Fibroblast of the aortic adventitia (primary cell): Measurements from ENCODE around the gene RSPO4. TPM values are rescaled to one million over a fixed set of nuclear protein-coding genes. Genes with fewer than 3 reads are reported as not detected.

Experiments used
- DNase-seq: peaks from one replicate; pipeline ENCODE4 v3.0.0-alpha.2; 2010; ENCODE audit warnings: low read depth
- H3K4me3 ChIP-seq: 2 replicates; pipeline ENCODE4 v1.5.1; 2011; ENCODE audit warnings: low read depth, mild to moderate bottlenecking, control low read depth, low read length, moderate library complexity
- total RNA-seq: library from RNA; depleted of rRNA; stranded (reverse); fragments of >200 nt; gene quantifications from 2 replicates; pipeline ENCODE4 v1.2.3, GENCODE V29; 2012; ENCODE audit warnings: low replicate concordance
- TF ChIP-seq, protein P1 (sequence below): IDR thresholded peaks from 2 replicates; pipeline ENCODE4 v1.5.1; 2011; ENCODE audit warnings: mild to moderate bottlenecking, low read length, control low read depth, inconsistent platforms; ENCODE audit not compliant: insufficient read depth

The RSPO4 gene
- total RNA-seq, 1 donor = not detected

DNA sequence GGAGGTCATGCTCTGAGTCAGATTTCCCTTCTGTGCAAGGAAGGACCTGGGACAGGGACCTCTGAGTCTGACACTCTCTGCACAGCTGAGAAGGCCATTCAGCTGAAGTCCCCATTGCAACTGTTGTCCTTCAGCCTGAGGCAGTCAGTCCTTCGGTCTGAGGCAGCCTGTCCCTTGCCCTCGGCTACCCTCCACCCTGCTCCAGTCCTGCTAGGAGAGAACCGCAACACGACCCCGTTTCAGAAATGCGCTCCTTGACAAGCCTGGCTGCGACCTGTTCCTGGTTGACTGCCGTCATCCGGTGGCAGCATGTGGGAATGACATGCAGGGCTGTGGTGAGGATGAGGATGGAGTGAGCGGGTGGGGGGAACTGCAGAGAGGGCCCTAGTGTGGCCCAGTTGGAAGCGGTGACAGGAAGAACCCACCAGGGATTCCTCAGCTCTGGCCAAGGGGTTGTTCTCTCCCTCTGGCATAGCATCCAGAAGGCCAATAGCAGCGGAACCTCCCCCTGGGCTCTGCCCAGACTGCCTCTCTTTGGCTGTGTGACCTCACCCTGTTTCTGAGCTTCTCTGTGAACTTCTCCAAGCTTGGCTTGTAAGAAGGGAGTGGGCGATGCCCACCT lies 45.7 kb downstream of the RSPO4 start:
- DNase-seq = peak; percentile 59
- no peak overlapping the region for H3K4me3 ChIP-seq
- TF ChIP-seq, protein P1, sequence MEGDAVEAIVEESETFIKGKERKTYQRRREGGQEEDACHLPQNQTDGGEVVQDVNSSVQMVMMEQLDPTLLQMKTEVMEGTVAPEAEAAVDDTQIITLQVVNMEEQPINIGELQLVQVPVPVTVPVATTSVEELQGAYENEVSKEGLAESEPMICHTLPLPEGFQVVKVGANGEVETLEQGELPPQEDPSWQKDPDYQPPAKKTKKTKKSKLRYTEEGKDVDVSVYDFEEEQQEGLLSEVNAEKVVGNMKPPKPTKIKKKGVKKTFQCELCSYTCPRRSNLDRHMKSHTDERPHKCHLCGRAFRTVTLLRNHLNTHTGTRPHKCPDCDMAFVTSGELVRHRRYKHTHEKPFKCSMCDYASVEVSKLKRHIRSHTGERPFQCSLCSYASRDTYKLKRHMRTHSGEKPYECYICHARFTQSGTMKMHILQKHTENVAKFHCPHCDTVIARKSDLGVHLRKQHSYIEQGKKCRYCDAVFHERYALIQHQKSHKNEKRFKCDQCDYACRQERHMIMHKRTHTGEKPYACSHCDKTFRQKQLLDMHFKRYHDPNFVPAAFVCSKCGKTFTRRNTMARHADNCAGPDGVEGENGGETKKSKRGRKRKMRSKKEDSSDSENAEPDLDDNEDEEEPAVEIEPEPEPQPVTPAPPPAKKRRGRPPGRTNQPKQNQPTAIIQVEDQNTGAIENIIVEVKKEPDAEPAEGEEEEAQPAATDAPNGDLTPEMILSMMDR = peak; percentile 98

DNA sequence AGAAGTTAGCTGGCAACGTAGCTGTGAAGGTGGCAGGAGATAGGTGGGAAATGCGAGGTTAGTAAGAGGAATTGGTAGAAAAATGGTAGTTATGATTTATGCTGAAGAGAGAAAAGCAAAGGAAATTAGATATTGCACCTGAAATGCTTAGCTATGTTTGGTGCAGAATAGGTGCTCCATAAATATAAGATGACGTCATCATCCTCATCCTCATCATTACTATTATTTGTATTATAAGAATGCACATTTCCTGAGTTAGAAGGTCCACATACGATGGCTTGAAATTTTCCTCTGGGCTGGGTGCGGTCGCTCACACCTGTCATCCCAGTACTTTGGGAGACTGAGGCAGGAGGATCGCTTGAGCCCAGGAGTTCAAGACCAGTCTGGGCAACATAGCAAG lies 46.5 kb downstream of the RSPO4 start:
- no peak overlapping the region for H3K4me3 ChIP-seq
- TF ChIP-seq, protein P1 = no peak
- DNase-seq = no peak

DNA sequence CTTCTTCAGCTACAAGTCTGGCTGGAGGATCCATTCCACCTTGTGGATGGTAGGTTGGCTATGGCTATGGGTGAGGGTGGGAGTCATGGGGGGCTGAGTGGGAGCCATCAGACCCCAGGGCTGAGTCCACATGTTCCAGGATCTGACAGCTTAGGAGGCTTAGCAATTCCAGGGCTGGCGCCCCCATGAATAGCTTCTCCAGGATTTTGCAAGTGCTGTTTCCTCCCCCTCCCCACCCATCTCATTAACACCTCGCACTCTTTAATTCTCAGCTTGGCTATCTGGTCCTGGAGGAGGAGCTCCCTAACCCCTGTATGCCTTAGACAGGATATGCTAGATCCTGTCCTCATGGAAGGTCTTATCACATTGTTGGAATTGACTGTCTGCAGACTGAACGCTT lies 47.0 kb downstream of the RSPO4 start:
- no peak for DNase-seq
- no peak overlapping the region for H3K4me3 ChIP-seq
- TF ChIP-seq, protein P1 = no peak

DNA sequence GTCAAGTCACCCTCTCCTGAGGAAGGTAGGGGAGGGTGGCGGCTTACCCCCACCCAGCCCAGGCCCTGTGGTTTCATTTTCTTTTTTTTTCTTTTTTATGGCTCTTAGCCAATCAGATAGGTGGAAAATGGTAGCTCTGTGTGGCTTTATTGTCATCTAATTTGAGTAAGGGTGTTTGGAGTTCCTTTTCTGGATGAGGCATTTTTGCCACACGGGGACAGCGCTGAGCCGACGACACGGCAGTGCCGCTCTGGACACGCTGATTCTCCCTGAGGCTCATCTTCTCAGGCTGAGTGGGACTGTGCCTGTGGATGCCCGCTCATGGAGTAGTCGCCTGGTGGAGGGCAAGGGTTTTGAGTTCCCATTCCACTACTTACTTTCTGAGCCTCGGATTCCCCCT lies 48.4 kb downstream of the RSPO4 start:
- H3K4me3 ChIP-seq = no peak overlapping the region
- TF ChIP-seq, protein P1 = no peak
- DNase-seq = no peak

DNA sequence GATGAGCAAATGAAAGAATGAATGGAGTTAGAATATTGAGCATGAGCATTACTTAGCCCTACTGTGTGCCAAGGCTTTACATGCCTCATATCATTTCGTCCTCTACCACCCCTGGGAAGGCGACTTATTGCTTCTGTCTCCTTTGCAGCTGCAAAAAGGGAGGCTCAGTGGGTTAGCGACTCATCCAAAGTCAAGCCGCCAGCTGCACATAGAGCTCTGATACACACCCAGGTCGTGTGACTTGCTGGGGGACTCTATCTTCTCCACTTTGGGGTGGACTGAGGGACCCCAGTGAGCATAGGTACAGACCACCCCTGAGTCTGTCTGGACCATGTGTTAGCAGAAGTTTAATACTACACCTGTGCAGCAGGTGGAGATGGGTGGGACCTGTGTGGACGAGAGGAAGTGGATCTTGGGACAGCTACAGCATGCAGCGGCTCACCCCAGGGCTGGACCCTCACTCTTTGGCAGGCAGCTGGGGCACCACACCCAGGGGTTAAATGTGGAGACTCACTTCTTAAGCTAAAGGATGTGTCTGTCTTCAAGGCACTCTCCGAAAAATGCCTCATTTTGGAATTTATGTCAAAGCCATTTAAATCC lies 49.8 kb downstream of the RSPO4 start:
- TF ChIP-seq, protein P1 = no peak
- DNase-seq = no peak

DNA sequence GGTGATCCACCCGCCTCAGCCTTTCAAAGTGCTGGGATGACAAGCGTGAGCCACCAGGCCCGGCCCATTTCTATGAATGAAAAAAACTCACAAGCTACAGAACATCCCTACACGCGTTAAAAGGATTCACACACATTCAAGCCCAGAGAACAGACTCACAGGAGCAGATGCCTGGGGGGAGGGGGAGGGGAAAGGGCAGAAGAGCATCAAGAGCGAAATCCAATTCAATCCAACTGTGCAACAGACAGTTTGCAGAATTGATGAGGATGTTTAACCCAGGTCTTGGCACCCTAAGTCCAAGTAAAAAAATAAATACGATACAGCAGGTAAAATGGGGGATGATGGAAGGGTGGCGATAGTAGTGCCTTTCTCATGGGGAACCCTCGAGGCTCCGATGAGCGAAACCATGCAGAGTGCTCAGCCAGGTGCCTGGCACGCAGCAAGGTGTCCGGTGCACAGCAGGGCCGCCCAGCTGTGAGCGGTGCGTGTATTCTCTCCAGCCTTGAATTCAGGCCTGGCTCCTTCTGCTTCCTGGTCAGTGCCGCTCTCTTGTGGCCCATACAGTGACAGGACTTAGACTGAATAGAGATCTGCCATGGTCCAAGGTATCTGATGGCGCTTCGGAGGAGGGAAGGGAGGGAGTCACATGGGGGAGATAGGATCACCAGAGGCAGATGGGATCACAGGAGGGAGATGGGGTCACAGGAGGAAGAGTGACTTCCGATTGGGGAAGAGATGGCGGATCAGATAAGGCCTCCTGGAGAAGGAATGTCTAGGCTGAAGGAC lies 50.5 kb downstream of the RSPO4 start:
- H3K4me3 ChIP-seq = no peak overlapping the region
- TF ChIP-seq, protein P1 = no peak
- no peak for DNase-seq

More for the DNA sequence above, 49.8 kb downstream of the RSPO4 start:
- no peak overlapping the region for H3K4me3 ChIP-seq
